Fibroblast of skin of scalp (primary cell): ENCODE measurements around the gene TMEM238.

ENCODE experiments used
- DNase-seq: peaks from one replicate; pipeline ENCODE4 v3.0.0-alpha.2; 2013

TMEM238 gene

DNA sequence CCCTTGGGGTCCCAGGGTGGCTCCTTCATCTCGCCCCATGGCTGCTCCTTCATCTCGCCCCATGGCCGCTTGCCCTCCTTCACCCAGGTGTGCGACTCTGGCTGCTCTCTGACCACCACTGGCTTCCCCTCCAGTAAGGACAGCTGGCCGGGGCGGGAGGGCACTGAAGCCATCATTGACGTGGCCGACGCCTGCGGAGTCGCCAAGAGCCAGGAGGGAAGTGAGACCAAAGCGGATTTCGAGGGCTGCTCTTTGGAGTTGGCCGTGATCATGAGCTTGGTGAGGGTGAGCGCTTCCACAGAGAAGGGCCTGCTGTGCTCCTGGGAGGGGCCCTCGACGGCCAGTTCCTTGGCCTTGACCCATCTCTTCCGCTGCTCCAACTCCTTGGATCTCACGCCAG is 25.6 kb downstream of the TMEM238 start:
- no peak for DNase-seq

DNA sequence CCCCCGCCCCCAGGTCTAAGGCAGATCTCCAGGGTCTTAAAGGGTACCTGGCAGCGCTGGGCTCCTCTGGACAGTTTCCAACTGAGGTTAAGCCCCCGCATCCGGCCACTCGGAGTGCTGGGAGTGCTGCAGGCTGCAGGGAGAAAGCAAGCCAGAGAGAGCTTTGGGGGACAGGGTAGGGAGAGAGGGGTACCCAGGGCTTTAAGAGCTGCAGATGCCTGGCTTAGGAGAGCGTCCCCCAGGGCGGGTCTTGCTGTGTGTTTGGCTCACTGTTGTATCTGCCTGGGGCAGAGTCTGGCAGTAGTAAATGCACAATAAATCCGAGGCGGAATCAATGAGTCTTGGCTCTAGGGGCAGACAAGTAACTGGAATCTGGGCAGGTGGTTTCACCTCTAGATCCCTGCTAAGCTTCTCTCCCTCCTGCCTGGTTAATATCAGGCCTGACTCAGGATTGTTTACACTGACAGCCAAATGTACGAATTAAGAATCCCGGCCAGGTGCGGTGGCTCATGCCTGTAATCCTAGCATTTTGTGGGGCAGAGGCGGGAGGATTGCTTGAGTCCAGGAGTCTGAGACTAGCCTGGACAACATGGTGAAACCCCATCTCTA is 28.8 kb downstream of the TMEM238 start:
- no peak for DNase-seq

DNA sequence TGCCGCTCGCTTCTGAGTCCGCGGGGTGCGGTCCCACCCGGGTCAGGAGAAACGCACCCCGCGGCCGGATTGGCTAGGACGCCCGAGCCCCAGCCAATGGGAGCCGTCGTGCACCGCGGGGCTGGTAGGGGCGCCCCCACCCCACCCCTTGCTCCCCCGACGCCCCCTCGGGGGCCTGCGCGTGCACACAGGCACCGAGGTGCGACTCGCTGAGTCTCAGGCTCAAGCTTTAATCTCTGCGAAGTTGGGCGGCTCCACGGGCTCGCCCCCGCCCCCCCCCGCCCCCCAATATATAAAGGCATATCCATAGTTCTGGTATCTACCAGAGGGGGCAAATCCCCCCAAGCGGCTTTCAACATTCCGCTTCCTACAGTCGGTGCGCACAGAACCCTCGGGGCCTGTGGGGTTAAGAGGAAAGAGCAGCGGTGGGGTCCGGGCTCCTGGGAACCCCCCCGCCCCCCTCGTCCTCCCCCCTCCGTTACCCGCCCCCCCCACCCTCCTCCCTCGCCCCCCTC is 29.3 kb downstream of the TMEM238 start, which contains the start of gene COX6B2:
TSS of gene COX6B2 (minus strand) at position 22 of the 515 bp plus-strand sequence. CDS start 198 bp downstream, outside the sequence.
- no peak for DNase-seq

DNA sequence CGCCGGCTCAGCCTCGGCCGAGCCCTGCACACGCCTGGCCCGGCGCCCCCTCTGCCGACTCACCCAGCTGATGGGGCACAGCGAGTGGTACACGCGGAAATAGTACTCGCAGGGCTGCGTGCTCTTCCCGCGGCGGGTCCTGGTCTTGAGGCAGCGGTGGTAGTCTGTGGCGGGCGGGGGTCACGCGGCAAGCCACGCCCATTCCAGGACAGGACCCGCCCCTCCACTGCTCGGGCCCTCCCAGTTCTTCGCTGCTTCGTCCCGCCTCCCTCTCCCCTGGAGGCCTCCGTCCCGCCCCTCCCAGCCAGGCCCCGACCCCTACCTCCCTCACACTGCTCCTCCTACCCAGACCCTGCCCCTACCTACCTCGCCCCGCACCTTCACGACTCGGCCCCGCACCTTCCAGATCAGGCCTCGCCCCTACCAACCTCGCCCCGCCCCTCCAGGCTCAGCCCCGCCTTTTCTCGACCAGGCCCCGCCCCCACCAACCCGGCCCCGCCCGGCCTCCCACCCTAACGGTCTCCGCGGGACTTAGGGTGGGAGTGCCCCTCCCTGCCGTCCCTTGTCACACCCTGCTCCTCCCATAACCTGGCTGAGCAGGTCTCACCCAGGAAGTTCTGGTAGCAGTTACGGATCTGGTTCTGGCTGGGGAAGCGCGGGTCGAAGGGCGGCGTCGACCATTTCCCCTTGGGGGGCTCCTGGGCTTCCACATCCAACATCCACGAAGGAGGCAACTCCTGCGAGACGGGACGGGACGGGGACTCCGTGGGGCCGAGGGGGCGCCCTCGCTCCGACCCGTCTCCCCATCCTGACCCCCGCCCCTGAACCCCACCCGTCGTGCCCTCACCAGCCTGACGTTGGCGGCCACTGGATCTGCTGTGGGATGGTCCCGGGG is 30.0 kb downstream of the TMEM238 start:
- DNase-seq = peak; percentile 58

DNA sequence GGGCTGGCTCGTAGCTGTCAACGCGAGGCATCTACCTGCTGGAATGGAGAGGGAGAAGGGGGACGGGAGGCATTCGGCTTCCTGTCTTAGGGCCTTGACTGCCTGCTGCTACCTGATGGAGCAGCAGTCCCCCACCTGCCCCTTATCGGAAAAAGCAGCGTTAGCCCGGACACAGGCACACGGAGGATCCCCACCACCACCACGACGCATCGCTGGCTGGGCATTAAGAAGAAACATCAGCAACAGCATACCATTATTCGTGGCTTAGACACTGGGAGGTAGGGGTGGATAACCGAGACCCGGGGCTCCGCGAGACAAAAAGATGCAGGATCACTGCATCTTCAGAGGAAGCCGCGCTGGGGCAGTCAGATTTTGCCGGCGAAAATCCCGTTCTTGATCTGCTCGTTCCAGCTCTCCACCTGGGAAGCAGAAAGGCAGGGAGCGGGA is 30.7 kb downstream of the TMEM238 start:
- DNase-seq = no peak

DNA sequence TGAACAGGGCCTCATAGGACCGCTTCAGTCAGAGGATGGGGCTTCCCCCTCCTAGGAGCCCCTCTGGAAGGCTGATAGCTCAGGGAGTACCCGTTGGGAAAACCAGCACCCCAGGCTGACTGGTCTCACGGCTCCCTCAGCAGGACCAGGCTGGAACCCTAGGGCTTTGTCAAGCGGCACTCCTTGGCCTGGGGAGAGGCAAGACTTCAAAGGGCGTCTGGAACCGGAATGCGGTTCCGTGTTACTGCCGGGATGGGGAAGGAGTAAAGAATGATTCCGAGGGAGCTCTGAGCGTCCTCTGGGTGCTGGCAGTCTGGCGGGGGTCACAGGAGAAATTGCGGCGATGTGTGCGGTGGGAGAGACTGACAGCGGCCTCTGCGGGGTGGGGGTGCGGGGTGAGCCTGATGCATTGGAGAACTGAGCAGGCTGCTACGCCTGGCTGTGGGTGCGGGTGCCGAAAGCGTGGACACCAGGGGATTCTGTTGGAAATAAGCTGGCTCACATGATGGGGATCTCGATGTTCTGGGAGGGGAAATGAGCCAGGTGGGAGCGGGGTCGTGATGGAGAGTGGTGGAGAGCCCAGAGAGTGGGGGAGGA is 31.4 kb downstream of the TMEM238 start:
- DNase-seq = no peak

DNA sequence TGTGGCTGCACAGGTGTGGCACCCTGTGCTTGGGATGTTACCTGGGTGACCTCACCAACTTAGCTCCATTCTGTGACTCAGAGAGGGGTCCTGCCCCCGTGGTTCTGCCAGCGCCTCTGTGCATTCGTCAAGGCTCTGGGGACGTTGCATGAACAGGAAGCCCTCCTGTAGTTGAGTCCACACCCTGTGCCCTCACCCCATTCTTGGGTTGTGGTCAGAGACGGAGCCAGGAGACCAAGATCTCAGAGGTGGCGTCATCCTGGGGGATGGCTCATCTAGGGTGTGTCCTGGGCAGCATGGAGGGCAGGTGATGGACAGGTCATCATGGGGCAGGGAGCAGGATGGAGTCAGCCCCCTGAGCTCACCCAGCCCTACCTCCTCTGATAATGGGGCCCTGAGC is 32.1 kb downstream of the TMEM238 start:
- no peak for DNase-seq

DNA sequence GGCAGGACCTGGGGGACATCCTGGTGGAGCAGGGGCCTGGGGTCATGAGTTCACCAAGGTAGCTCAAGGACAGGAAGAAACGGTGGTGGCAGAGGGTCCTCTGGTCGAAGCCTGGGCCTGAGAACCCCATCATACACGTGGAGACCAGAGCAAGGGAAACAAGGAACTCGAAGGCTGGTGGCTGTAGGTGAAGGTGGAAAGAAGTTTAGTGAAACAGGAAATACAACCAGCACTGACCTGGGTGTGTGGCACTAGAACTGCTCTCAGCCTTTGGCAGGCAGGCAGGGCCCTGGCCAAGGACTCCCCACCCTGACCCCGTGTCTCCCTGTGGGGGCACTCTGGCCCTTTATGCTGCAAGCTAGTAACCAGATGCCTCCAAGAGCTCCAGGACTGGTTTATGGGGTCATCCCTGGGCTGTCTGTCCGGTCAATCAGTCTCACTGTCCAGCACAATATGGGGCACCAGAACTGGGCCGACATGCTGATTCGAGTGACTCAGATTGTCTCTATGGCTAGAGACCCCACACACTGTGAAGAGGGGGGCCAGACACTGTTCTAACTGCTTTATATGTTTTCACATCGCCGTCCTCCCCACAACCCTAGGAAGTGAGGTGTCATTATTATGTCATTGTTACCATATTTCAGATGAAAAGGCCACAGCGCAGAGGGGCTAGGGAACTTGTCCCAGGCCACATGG is 33.3 kb downstream of the TMEM238 start:
- DNase-seq = no peak

DNA sequence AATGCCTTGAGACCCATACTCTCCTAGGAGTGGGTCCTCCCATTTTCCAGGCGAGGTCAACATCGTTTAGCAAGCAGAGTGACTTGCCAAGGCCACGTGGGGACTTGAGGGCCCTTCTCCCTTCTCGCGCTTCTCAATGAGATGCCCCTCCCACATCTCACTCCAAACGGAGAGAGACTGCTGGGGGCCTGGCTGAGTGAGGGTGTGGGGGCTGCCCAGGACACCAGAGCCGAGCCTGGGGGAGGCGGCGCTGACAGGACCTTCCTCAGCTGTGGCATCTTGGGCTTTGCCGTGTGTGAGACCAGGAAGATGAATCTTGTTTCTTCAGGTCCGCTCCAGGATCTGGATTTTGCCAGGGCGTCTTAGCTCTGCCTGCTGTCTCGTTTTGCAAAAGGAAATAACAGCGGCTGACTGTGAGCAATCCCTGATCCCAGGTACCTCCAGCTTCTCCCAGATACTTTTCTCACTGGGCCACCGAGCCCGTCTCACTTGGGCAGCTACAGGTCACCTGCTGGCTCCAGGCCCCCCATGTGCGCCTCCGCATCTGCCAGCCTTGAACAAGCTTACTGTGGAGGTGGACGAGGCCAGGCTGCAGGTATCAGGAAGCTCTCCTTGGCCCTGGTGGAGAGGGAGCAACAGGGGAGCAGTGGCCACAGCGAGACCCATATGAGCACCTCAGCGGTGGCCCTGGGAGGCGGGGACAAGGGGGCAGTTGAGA is 35.6 kb downstream of the TMEM238 start:
- no peak for DNase-seq

DNA sequence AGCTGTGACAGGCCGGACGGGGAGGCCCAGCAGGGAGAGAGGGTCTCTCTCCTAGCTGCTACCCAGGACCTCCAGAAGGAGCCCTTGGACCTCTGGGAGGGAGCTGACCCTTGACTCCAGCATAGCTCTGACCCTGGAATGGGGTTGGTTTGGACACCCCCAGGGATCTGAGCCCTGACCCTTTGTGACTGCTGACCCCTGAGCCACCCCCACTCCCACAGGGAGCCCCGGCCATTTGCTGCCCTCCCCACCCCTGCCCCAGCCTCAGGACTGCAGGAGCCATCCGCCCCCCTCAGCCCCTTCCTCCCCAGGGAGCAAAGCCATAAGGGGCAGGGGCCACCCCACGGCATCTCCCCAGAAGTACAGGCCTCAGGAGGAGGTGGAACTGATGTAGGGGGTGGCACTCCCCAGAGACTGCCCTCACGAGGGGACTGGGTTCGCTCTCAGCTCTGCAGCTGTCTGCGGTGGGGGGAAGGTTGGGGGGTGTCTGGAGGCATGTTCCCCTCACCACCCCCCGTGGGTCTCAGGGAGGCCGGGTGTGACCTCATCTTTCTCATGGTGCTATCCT is 36.6 kb downstream of the TMEM238 start:
- DNase-seq = no peak

DNA sequence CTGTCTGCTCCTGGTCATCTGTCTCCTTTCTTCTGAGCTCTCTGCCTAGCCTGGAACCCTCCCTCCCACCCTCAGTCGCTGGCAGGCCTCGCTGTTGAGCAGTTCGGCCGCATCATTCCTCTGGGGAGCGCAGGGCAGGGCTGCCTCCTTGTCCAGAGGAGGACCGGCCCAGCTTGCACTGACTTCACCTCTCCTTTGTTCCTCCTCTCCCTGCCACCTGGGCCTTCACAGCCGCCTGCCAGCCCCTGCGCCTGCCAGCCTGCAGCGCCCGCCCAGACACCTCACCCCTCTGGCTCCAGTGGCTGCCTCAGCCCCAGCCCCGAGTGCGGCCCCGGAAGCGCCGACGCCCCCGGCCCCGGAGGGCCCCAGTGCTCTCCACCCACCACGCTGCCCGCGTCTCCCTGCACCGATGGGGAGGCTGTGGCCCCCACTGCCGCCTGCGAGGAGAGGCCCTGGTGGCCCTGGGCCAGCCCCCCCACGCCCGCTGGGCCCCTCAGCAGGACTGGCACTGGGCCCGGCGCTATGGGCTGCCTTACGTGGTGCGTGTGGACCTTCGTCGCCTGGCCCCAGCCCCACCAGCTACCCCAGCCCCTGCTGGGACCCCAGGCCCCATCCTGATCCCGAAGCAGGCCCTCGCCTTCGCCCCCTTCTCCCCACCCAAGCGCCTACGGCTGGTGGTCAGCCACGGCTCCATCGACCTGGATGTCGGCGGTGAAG is 37.2 kb downstream of the TMEM238 start:
- no peak for DNase-seq

DNA sequence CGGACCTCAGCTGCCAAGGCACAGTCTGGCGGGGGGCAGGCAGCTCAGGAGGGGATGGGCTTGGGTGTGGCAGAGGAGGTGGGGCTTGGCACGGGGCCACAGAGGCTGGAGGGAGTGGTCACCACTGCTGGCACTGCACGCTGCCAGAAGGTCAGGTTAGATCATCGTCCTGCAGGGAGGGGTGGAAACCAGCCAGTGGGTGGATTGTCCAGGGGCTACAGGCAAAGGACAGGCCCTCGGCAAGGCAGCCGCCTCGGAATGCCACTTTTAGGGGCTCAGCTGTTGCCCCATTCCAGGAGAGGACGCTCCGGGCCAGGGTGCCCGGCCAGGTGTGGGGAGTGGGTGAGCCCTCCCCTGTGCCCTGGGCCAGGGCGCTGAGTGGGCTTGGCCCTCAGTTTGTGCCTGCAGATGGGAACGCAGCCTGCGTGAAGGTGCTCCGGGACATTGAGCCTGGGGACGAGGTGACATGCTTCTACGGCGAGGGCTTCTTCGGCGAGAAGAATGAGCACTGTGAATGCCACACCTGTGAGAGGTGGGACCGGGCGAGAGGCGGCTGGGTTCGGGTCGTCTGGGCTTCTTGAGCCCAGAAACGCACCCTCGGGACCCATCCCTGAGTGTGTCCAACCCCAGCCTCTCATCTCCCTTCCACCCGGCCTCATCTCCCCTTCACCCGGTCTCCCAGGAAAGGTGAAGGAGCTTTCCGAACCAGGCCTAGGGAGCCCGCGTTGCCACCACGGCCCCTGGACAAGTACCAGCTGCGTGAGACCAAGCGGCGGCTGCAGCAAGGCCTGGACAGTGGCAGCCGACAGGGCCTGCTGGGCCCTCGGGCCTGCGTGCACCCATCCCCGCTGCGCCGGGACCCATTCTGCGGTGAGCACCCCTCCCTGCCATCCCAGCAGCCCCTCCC is 38.0 kb downstream of the TMEM238 start:
- no peak for DNase-seq

DNA sequence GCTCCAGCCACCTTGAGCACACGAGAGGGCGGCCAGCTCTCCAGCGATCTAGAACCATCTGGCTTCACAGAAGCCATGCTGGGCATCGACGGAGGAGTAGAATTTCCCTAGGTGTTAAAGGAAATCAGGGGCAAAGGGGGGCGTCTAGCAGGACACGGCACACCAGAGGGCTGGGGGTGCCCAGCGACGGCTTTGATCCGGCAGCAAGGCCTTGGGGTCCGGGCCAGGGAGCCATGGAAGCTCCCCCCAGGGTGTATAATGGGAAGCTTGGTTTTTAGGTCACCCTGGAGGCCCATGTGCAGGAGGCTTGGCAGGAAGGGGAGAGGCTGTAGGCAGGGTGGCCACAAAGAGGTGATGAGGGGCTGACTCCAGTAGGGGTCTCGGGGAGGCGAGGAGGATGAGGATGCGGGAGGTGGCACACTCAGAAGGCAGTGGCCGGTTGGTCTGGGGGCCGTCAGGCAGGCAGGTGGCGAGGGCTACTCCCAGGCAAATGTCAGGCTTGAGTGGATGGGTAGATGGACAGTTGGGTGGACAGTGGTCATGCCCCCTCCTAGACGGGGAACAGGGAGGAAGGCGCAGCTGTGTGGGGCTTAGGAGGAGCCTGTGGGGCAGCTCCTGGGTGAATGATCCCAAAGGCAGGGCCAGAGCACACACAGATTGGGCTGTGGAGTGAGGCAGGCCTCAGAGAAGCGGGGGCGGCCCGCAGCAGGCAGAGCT is 38.8 kb downstream of the TMEM238 start:
- DNase-seq = no peak

DNA sequence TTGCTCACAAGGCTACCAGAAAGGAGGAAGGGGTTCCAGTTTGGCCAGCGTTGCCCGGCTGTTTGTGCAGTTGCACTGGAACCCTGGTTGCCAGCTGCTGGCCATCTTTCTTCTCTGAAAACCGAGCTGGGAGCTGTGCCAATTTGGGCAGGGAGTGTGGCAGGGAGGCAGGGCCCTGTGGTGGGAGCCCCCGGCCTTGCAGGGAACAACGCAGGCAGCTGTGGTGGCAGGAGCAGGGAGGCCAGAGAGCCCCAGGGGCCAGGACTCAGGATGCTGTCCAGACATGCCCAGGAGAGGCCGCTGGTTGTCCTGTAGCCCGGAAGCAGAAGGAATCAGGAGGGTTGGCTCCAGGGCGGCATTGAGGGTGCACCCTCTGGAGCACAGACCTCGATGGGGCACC is 39.6 kb downstream of the TMEM238 start:
- DNase-seq = no peak

DNA sequence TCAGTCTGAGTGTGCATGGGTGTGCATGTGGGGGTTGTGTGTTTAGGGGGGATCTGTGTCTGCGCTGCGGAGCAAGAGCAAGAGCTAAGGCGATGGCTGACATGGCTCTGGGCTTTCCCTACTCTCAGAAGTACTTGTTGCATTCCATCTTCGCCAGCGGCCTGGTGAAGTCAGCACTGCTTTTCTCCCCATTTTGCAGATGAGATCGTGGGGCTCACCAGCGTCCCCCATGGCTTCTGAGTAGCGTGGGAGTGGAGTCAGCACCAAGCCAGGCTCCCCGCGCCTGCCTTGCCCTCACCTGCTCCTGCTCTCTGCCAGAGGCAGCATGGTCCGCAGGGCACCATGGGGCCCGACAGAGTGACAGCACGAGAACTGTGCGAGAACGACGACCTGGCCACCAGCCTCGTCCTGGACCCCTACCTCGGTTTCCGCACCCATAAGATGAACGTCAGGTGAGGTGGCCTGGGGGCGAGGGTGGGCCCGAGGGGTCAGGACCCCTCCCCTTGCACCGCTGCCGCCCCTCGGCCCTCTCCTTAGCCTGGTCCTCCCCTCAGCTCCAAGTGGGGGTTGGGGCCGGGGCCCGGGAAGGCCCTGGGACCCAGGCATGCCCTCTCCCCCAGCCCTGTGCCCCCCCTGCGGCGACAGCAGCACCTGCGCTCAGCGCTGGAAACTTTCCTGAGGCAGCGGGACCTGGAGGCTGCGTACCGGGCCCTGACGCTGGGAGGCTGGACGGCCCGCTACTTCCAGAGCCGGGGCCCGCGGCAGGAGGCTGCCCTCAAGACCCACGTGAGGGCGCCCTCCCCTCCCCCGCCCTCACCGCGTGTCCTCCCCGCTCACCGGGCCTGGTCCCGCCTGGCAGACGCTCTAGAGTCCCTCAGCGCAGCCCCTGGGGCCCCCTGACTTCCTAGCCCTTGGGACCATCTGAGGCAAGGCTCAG is 42.2 kb downstream of the TMEM238 start:
- DNase-seq = no peak

DNA sequence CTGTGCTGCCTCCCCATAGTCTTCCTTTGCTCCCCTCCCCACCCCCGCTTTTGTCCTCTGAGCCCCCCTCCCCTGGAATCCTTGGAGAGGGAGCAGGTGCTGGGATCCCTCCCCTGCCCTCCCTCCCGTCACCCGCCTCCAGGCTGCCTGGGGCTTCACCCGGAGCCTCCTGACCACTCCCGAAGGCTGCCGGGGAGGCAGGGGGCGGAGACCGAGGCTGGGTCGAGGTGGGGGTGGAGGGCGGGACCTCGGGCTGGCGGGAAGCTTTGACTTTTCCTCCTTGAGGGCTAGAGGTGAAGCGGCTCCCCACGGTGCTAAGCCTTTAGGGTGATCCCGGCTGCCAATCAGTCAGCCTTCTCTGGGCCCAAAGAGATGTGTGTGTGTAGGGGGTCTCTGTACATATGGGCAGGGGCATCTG is 42.9 kb downstream of the TMEM238 start:
- peak; percentile 61 for DNase-seq

DNA sequence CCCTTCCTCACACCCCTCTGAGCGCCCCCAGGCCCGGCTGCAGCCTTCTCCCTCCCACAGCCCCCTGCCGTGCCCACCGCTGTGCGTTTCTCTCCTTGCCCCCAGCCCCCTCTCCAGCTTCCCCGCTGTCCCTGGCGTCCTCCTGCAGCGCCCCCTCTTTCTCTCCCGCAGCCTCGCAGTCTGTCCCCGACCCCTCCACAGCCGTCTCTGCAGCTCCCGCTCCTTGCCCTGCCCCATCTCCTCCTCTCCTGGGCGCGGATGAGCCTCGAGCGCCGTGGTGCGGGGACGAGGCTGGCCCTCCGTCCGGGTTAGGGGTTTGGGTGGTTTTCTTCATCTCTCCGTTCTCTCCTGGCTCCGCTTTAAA is 43.3 kb downstream of the TMEM238 start:
- DNase-seq = no peak
